Esophagus squamous epithelium (tissue), 5 donors: ENCODE data around the gene SHCBP1. TPM values are rescaled to one million over a fixed set of nuclear protein-coding genes. Genes with fewer than 3 reads are reported as not detected.

Source experiments
- DNase-seq: peaks from one replicate; lab custom pipeline; 2025; lab: John Stamatoyannopoulos, UW
- H3K27ac ChIP-seq, 4 donors: fragments of 200-600 bp; sonication (generic); one replicate each; pipeline ENCODE4 v1.5.1; 2016 to 2019; ENCODE audit warnings: mild to moderate bottlenecking in 1 of 4
- H3K27me3 ChIP-seq, 4 donors: fragments of 200-600 bp; sonication (generic); 1 replicate in 3 of 4; 2 replicates in 1 of 4; pipeline versions ENCODE4 v1.5.1 to v1.6.0; 2017 to 2021; ENCODE audit warnings: antibody characterized with exemption in 1 of 4
- H3K36me3 ChIP-seq, 3 donors: fragments of 200-600 bp; sonication (generic); one replicate each; pipeline ENCODE4 v1.5.1; 2016 to 2019
- H3K4me1 ChIP-seq, 3 donors: fragments of 200-600 bp; sonication (generic); one replicate each; pipeline ENCODE4 v1.5.1; 2017 to 2019
- H3K4me3 ChIP-seq, 4 donors: fragments of 200-600 bp; sonication (generic); 1 replicate in 3 of 4; 2 replicates in 1 of 4; pipeline ENCODE4 v1.5.1; 2016 to 2019; ENCODE audit warnings: mild to moderate bottlenecking in 2 of 4, moderate library complexity in 1 of 4
- H3K9me3 ChIP-seq, 3 donors: fragments of 200-600 bp; sonication (generic); one replicate each; pipeline ENCODE4 v1.5.1; 2016 to 2019
- CTCF ChIP-seq, 6 experiments: fragments of 450-650 bp in 4 of 6; fragments of 200-600 bp in 2 of 6; sonication (generic) in 2 of 6; IDR thresholded peaks; one replicate each; pipeline ENCODE4 v1.5.1; 2016 to 2019; ENCODE audit warnings: antibody characterized with exemption in 6 of 6, mild to moderate bottlenecking in 4 of 6, moderate library complexity in 4 of 6
- POLR2A ChIP-seq, 4 donors: fragments of 450-650 bp; IDR thresholded peaks; one replicate each; pipeline ENCODE4 v1.6.1; 2017; ENCODE audit warnings: antibody characterized with exemption in 4 of 4, mild to moderate bottlenecking in 4 of 4, moderate library complexity in 3 of 4
- WGBS, 2 donors: methylation state at CpG; one replicate each; pipeline ENCODE4 v1.1.5; 2018; 5-methylcytosine and 5-hydroxymethylcytosine counted together
- intact Hi-C: fragments of 100-400 bp; cut with DNase I; formaldehyde crosslinking; loops from one replicate; pipeline ENCODE4 v1.15.0; 2022
- total RNA-seq, 4 donors: library from RNA; depleted of rRNA; stranded (reverse); fragments of >200 nt; gene quantifications; one replicate each; pipeline ENCODE4 v1.1.0, GENCODE V29; 2016
- donor health status: DM: yes; HTN: yes; CAD: no.

Gene SHCBP1
- total RNA-seq, 4 donors from 2014 or later, result 1.9 to 13.7 (median 6.9) TPM

- WGBS, 2 donors, result 93 to 94% methylated on average over 6 to 7 of the region's 7 CpGs
- H3K27ac ChIP-seq, result no peak overlapping the region
- DNase-seq, result no peak
Observed at GRCh38 chr16:46621934-46622676, 926 bp upstream of the SHCBP1 start.

GRCh38 chr16:46620266-46621005 is 743 bp downstream of the SHCBP1 start:
- no peaks in the 10 kb centered on the region for H3K27me3 ChIP-seq

More at GRCh38 chr16:46621934-46622676, 926 bp upstream of the SHCBP1 start:
- Histone ChIP-seq H3K9me3 (no peaks in the 10 kb centered on the region), H3K27me3 (no peaks in the 10 kb centered on the region), H3K4me1 (peaks cover 5 to 18% (median 5%) of the 10 kb centered on the region in 3 donors), H3K36me3 (no peaks in the 10 kb centered on the region), H3K4me3 (no peak overlapping the region)
- no peak for TF ChIP-seq POLR2A (IDR thresholded peaks at IDR 0.05)
- no peak for TF ChIP-seq CTCF (IDR thresholded peaks at IDR 0.05)
- intact Hi-C loops, result no loop called here

GRCh38 chr16:46618516-46618915 is 2.7 kb downstream of the SHCBP1 start:
- no peak for TF ChIP-seq POLR2A (IDR thresholded peaks at IDR 0.05)
- no peak for TF ChIP-seq CTCF (IDR thresholded peaks at IDR 0.05)
- no peaks in the 10 kb centered on the region for H3K36me3 ChIP-seq
- 73 to 85% methylated on average over 4 of the region's 4 CpGs for WGBS, 2 donors
- peaks cover 5 to 18% (median 5%) of the 10 kb centered on the region in 3 donors for H3K4me1 ChIP-seq
- no peak overlapping the region for H3K27ac ChIP-seq
- intact Hi-C loops, result no loop called here
- no peak for DNase-seq
- no peaks in the 10 kb centered on the region for H3K27me3 ChIP-seq
- no peaks in the 10 kb centered on the region for H3K9me3 ChIP-seq
- no peak overlapping the region for H3K4me3 ChIP-seq

More at GRCh38 chr16:46620266-46621005, 743 bp downstream of the SHCBP1 start:
- 5% methylated on average over 11 of the region's 11 CpGs for WGBS, 2 donors
- H3K4me1 ChIP-seq, result peaks cover 5 to 18% (median 5%) of the 10 kb centered on the region in 3 donors
- no peak for DNase-seq
- H3K4me3 ChIP-seq, result peak overlapping the region; percentile 62 to 84 (median 70)
- intact Hi-C loops, result no loop called here
- peak overlapping the region in 3 of 4 donors; percentile 23 to 62 (median 47) for H3K27ac ChIP-seq
- TF ChIP-seq POLR2A (IDR thresholded peaks at IDR 0.05) (no peak), CTCF (IDR thresholded peaks at IDR 0.05) (no peak)
- no peaks in the 10 kb centered on the region for H3K9me3 ChIP-seq
- no peaks in the 10 kb centered on the region for H3K36me3 ChIP-seq

GRCh38 chr16:46614006-46614405 is 7.2 kb downstream of the SHCBP1 start:
- no peaks in the 10 kb centered on the region for H3K27me3 ChIP-seq
- WGBS, 2 donors, result 70 to 71% methylated on average over 4 of the region's 4 CpGs
- intact Hi-C loops, result no loop called here
- no peak for TF ChIP-seq CTCF (IDR thresholded peaks at IDR 0.05)
- no peak for TF ChIP-seq POLR2A (IDR thresholded peaks at IDR 0.05)
- no peaks in the 10 kb centered on the region for H3K36me3 ChIP-seq
- no peak overlapping the region for H3K27ac ChIP-seq
- no peak overlapping the region for H3K4me3 ChIP-seq
- no peak for DNase-seq
- H3K4me1 ChIP-seq, result no peaks in the 10 kb centered on the region
- no peaks in the 10 kb centered on the region for H3K9me3 ChIP-seq

- no peaks in the 10 kb centered on the region for H3K36me3 ChIP-seq
- H3K4me1 ChIP-seq, result no peaks in the 10 kb centered on the region
- TF ChIP-seq POLR2A (IDR thresholded peaks at IDR 0.05) (no peak), CTCF (IDR thresholded peaks at IDR 0.05) (no peak)
- 65 to 79% methylated on average over 2 of the region's 2 CpGs for WGBS, 2 donors
- no peak overlapping the region for H3K27ac ChIP-seq
- H3K27me3 ChIP-seq, result no peaks in the 10 kb centered on the region
- intact Hi-C loops, result no loop called here
- H3K9me3 ChIP-seq, result no peaks in the 10 kb centered on the region
- no peak for DNase-seq
- H3K4me3 ChIP-seq, result no peak overlapping the region
Observed at GRCh38 chr16:46613352-46613751, 7.8 kb downstream of the SHCBP1 start.
